HepG2 (cell line): ENCODE results near the gene VPS52. TPM values are rescaled to one million over a fixed set of nuclear protein-coding genes. Genes with fewer than 3 reads are reported as not detected.

Source experiments
- IRF1 ChIP-seq: sonication (generic); formaldehyde crosslinking; IDR thresholded peaks from 2 replicates; pipeline ENCODE4 v1.4.0; 2020; ENCODE audit warnings: low read depth, mild to moderate bottlenecking, missing genetic modification reagents
- ISL2 ChIP-seq: sonication (generic); formaldehyde crosslinking; IDR thresholded peaks from 2 replicates; pipeline ENCODE4 v1.5.0; 2020; ENCODE audit warnings: missing genetic modification reagents
- KDM1A ChIP-seq: IDR thresholded peaks from 2 replicates; pipeline ENCODE4 v1.6.1; 2016; ENCODE audit warnings: missing compliant biosample characterization
- MBNL3 ChIP-seq: fragments of 250-450 bp; sonication (Bioruptor Pico); conservative IDR thresholded peaks from 2 replicates; pipeline ENCODE4 v1.8.0; 2022; ENCODE audit warnings: mild to moderate bottlenecking, inconsistent platforms
- NCOA2 ChIP-seq: sonication (generic); formaldehyde crosslinking; IDR thresholded peaks from 2 replicates; pipeline ENCODE4 v1.8.0; 2022; ENCODE audit warnings: inconsistent platforms
- NCOR1 ChIP-seq: fragments of 200-600 bp; sonication (generic); IDR thresholded peaks from 2 replicates; pipeline ENCODE4 v1.7.0; 2017; ENCODE audit warnings: antibody characterized with exemption, low read length, borderline replicate concordance
- REST ChIP-seq, 2 experiments: IDR thresholded peaks; 2 replicates each; pipeline ENCODE4 v1.6.1; 2011 to 2012; ENCODE audit warnings: low read length in 2 of 2, borderline replicate concordance in 1 of 2, low read depth in 1 of 2, mild to moderate bottlenecking in 1 of 2, moderate library complexity in 1 of 2
- REXO4 ChIP-seq: sonication (generic); formaldehyde crosslinking; IDR thresholded peaks from 2 replicates; pipeline ENCODE4 v1.8.0; 2022; ENCODE audit warnings: missing genetic modification reagents, mild to moderate bottlenecking, borderline replicate concordance
- RNF2 ChIP-seq: fragments of 450-650 bp; conservative IDR thresholded peaks from 2 replicates; pipeline ENCODE4 v1.6.1; 2016; ENCODE audit warnings: low read depth
- RNF219 ChIP-seq: sonication (generic); formaldehyde crosslinking; IDR thresholded peaks from 2 replicates; pipeline ENCODE4 v1.5.0; 2020; ENCODE audit warnings: mild to moderate bottlenecking, missing genetic modification reagents
- TFAP4 ChIP-seq: sonication (generic); IDR thresholded peaks from 2 replicates; pipeline ENCODE4 v1.6.1; 2016; ENCODE audit warnings: low read depth, borderline replicate concordance
- TGIF2 ChIP-seq: IDR thresholded peaks from 2 replicates; pipeline ENCODE4 v1.6.1; 2016; ENCODE audit warnings: control low read depth, missing compliant biosample characterization
- ZBTB25 ChIP-seq: IDR thresholded peaks from 2 replicates; pipeline ENCODE4 v1.6.1; 2018; ENCODE audit warnings: missing genetic modification reagents
- ZNF124 ChIP-seq: sonication (generic); formaldehyde crosslinking; IDR thresholded peaks from 2 replicates; pipeline ENCODE4 v1.4.0; 2020; ENCODE audit warnings: missing genetic modification reagents
- ZNF414 ChIP-seq: sonication (generic); formaldehyde crosslinking; IDR thresholded peaks from 2 replicates; pipeline ENCODE4 v1.5.0; 2020; ENCODE audit warnings: missing genetic modification reagents
- ZNF557 ChIP-seq: sonication (generic); formaldehyde crosslinking; IDR thresholded peaks from 2 replicates; pipeline ENCODE4 v1.4.0; 2020; ENCODE audit warnings: missing genetic modification reagents
- ZNF572 ChIP-seq: sonication (generic); formaldehyde crosslinking; IDR thresholded peaks from 2 replicates; pipeline ENCODE4 v1.5.1; 2020; ENCODE audit warnings: mild to moderate bottlenecking, missing genetic modification reagents
- ZNF607 ChIP-seq: sonication (generic); formaldehyde crosslinking; IDR thresholded peaks from 2 replicates; pipeline ENCODE4 v1.5.1; 2020; ENCODE audit warnings: missing genetic modification reagents, mild to moderate bottlenecking, borderline replicate concordance
- ZSCAN21 ChIP-seq: sonication (generic); formaldehyde crosslinking; IDR thresholded peaks from 2 replicates; pipeline ENCODE4 v1.8.0; 2022; ENCODE audit warnings: mild to moderate bottlenecking, missing genetic modification reagents, moderate library complexity, borderline replicate concordance
- polyA plus RNA-seq, 8 experiments: library from polyadenylated mRNA; depleted of rRNA in 3 of 8; stranded (reverse) in 7 of 8; unstranded in 1 of 8; fragments of >200 nt; fragmentation: Illumina TruSeq in 4 of 8; extraction: Trizol in 4 of 8; gene quantifications; 2 replicates each; pipeline versions ENCODE4 v1.2.1 to v1.2.3, GENCODE V29; 2011 to 2016; ENCODE audit warnings: low read depth in 4 of 8, missing spikeins in 1 of 8, mixed read lengths in 1 of 8; ENCODE audit not compliant: insufficient read depth in 1 of 8
- total RNA-seq, 5 experiments: library from RNA; depleted of rRNA; stranded (reverse); fragments of >200 nt; fragmentation: Illumina TruSeq; extraction: Trizol; gene quantifications; 2 replicates each; pipeline ENCODE4 v1.2.3, GENCODE V29; 2016; ENCODE audit warnings: low read depth in 1 of 5

The VPS52 gene
- total and polyA plus RNA-seq, 2 of the 13 experiments (the other 11 are each of a cell fraction or from before 2014, with no cell fraction given) = 48.9 to 85.5 TPM

- 0 out of 2 replicates have a peak, but pooled peaks have one; percentile 19 for TF ChIP-seq ZNF124 (CRISPR knock-in tag)
- TF ChIP-seq ISL2 = peak; percentile 42; the same call in 1 of the 2 replicates
- TF ChIP-seq ZNF607 = peak; percentile 47; the same call in 1 of the 2 replicates
- no peak for TF ChIP-seq IRF1 (CRISPR knock-in tag)
- TF ChIP-seq TGIF2 (CRISPR knock-in tag) = peak; percentile 82
- TF ChIP-seq ZBTB25 = peak; percentile 30; the same call in 1 of the 2 replicates
- peak; percentile 50 for TF ChIP-seq ZNF414 (CRISPR knock-in tag)
- no peak for TF ChIP-seq REXO4 (CRISPR knock-in tag)
- TF ChIP-seq ZNF557 (CRISPR knock-in tag) = 0 out of 2 replicates have a peak, but pooled peaks have one; percentile 18
- TF ChIP-seq ZSCAN21 (CRISPR knock-in tag) = 0 out of 2 replicates have a peak, but pooled peaks have one; percentile 4
- no peak; the same call in 1 of the 2 replicates for TF ChIP-seq ZNF572
- TF ChIP-seq NCOR1 = peak; percentile 47; the same call in 1 of the 2 replicates
- TF ChIP-seq KDM1A (CRISPR knock-in tag) = no peak
- no peak for TF ChIP-seq MBNL3
- no peak for TF ChIP-seq REST (IDR thresholded peaks at IDR 0.05; ENCODE audit: borderline replicate concordance in 1 of 2, low read depth in 1 of 2, low read length in 2 of 2)
- TF ChIP-seq TFAP4 = peak; percentile 85
- TF ChIP-seq NCOA2 (CRISPR knock-in tag) = 0 out of 2 replicates have a peak, but pooled peaks have one; percentile 26
- 0 out of 2 replicates have a peak, but pooled peaks have one; percentile 18 for TF ChIP-seq RNF2
- TF ChIP-seq RNF219 (CRISPR knock-in tag) = no peak
Measured at GRCh38 chr6:33288921-33289783, 17.5 kb upstream of the VPS52 start, which contains the start of the genes PFDN6 and WDR46 (continued).
